A172 (cell line): ENCODE results near the gene ZNF425. TPM values are rescaled to one million over a fixed set of nuclear protein-coding genes. Genes with fewer than 3 reads are reported as not detected.
"Not testable (repeated sequence)": the region's sequence is repeated elsewhere in the genome, so short reads cannot be mapped to it uniquely, and the experiment has no call there.

ENCODE experiments used
- DNase-seq: peaks from one replicate; pipeline ENCODE4 v3.0.0-alpha.2; 2015; ENCODE audit warnings: low spot score
- total RNA-seq: library from RNA; depleted of rRNA; stranded (reverse); fragments of >200 nt; shearing (Covaris generic); gene quantifications from 2 replicates; pipeline ENCODE4 v1.2.3, GENCODE V29; 2014

Gene ZNF425
- total RNA-seq, 1 experiment from 2014 or later, result 1.9 TPM

DNA sequence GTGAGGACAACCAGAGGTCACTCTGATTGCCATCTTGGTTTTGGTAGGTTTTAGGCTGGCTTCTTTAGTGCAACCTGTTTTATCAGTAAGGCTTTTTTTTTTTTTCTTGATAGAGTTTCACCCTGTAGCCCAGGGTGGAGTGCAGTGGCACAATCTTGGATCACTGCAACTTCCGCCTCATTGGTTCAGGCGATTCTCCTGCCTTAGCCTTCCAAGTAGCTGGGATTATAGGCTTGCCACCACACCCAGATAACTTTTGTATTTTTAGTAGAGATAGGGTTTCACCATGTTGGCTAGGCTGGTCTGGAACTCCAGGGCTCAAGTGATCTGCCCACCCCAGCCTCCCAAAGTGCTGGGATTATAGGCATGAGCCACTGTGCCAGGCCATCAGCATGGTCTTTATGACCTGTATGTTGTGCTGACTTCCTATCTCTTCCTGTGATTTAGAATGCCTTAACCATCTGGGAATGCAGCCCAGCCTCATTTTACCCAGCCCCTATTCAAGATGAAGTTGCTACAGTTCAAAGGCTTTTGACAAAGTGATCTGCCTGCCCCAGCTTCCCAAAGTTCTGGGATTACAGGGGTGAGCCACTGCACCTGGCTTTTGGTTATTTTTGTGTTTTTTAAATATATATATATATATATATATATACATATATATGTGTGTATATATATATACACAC is 7.0 kb upstream of the ZNF425 start:
- DNase-seq, result no peak

DNA sequence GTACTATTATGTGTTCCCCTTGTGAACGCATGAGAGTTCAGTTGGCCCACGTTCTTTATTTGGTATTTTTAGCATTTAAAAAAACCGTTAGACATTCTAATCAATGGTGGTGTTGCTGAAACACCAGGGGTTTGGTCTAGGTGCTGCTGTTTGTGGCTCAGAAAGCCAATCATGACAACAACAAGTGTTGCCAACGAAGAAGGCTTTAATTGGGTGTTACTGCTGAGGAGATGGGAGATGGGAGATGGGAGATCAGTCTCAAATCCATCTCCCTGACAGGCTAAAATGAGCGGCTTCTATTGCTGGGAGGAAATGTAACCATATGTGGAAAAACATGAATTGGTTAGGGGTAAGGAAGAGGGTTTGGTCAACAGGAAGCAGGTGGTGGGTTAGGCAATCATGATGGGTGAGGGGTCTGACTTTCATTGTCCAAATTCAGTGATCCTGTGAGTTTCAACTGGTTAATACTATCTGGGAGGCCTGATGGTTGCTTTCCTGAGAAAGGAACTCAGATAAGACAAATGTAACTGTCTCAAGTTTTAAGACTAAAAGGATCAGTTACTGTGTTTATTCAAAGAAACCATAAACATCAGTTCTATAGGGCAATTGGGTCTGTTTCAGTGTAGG is 4.6 kb upstream of the ZNF425 start:
- DNase-seq, result no peak

DNA sequence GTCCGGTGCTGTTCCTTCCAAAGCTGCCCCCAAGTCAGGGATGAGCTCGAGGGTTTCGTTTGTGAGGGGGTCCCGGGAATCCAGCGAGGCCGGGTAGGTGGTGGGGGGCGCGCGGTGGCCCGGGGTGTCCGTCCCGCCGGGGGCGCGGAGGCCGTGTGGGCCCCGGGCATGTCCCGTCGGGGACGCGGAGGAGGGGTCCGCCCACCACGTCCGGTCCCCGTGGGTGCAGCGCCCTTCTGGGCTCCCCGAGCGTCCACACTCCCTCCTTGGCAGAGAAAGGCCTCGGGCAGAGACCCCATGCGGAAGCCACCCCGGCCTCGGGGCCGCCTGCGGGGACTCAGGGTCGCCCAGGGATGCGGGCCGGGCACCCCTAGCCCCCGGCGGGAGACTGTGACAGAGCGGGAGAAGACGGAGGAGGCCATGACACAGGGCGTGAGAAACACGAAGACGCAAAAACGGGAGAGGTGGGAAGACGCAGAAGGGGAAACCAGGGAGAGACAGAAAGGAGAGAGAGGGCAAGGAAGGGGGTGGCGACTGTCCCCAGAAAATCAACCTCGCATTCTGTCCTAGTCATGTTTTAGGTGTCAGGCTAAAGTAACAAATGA is 640 bp upstream of the ZNF425 start:
- DNase-seq, result no peak

DNA sequence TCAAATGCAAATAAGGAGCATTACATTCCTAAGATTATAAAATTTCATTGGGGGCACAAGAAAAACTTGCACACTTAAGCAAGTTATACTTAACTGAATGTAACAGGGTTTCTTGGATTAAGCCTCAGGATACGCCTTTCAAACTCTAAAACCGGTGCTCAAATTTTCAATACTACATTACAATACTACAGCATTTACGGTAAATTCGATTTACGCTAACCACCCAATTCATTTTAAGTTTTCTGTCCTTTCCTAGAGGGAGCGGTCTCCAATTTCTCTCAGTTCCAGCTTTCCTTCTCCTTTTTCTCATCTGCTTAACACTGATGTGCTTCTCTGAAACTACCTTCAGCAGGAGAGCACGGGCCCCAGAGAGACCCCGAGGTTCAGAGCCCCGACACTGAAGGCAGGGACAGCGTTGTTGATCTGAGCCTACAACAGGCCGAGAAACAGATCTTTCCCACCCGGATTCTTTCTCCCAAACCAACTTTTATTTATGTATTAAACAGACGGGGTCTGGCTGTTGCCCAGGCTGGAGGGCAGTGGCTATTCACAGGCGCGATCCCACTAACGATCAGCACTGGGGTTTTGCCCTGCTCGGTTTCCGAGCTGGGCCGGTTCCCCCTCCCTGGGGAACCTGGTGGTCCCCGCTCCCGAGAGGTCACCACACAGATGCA is 798 bp downstream of the ZNF425 start:
- DNase-seq, result no peak

DNA sequence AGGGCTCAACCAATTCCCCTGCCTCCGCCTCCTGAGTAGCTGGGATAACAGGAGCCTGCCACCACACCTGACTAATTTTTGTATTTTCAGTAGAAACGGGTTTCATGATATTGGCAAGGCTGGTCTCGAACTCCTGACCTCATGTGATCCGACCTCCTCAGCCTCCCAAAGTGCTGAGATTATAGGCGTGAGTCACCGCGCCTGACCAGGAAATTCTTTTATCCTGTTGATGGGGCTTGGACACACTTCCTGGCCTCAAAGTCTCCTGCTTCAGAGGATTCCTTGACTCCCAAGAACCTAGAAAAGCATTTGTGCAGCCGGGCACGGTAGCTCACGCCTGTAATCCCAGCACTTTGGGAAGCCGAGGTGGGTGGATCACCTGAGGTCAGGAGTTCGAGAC is 16.2 kb downstream of the ZNF425 start:
- DNase-seq, result peak; percentile 10

DNA sequence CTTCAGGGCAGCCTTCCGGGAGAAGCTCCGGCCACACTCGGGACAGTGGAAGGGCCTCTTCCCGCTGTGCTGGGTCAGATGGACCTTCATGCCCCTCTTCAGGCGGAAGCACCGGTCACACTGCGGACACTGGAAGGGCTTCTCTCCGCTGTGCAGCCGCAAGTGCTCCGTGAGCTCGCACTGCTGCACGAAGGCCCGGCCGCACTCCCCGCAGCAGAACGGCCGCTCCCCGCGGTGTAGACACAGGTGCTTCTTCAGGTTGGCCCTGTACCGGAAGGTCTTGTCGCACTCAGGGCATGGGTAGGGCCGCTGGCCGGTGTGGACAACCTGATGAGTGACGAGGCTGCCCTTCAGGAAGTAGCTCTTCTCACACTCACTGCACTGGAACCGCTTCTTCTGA is 21.4 kb downstream of the ZNF425 start:
- no peak for DNase-seq

DNA sequence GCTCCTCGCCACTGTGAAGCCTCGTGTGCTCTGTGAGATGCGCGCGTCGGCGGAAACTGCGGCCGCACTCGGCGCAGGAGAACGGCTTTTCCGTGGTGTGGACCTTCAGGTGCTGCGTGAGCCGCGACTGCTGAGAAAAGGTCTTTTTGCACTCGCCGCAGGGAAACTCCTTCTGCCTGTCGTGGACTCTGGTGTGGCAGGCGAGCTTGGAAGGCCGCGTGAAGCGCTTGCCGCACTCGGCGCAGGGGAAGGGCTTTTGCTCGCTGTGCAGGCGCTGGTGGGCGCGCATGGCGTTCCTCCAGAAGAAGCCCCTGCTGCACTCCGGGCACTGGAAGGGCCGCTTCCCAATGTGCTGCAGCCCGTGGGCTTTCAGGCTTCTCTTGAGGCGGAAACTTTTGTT is 21.9 kb downstream of the ZNF425 start:
- DNase-seq, result no peak

DNA sequence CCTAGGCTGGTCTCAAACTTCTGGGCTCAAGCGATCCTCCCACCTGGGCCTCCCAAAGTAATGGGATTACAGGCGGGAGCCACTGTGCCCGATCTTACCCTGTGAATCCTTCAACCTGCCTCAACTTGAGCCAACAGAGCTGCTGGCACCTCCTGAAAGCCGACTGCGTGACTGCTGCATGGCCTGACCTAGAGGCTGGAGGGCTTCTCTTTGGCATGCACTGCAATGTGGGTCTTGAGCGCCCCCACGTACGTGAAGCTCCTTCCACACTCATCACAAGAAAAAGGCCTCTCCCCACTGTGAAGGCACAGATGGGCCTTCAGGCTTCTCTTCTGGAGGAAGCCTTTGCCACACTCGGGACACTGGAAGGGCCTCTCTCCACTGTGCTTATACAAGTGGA is 22.7 kb downstream of the ZNF425 start:
- DNase-seq, result no peak

DNA sequence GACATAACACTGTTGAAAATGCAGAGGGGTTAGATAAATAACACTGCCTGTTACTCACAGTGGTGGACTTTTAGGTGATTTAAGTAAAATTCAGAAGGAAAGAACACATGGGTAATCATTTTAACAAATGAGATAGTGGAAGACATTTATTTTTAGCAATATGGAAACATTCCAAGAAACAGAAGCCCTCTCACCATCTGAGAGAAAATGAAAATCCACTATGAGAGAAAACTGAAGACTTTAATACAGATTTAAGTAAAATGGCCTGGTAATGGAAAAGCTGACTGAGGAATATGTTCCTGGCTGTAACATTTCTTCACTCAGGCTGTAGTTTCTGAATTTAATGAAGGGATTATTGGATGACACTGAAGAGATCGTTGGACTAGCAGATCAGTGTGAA is 23.5 kb downstream of the ZNF425 start:
- no peak for DNase-seq

DNA sequence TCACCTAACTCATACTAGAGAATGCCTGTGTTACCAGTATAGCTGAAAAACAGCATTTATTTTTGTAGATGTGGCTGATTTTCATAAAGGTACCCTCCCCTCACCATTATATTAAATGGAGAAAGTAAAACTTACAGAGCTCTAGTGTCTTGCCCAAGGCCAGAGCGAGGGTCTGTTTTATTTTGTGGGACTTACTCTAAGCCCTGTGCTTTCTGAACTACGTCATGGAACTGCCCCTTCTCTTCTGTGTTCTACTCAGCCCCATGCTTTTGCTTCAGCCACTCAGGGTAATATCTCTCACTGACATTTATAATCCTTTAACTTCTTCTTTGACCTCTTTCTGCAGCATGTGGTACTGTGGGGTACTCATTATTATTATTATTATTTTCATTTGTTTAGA is 25.3 kb downstream of the ZNF425 start:
- DNase-seq, result no peak

DNA sequence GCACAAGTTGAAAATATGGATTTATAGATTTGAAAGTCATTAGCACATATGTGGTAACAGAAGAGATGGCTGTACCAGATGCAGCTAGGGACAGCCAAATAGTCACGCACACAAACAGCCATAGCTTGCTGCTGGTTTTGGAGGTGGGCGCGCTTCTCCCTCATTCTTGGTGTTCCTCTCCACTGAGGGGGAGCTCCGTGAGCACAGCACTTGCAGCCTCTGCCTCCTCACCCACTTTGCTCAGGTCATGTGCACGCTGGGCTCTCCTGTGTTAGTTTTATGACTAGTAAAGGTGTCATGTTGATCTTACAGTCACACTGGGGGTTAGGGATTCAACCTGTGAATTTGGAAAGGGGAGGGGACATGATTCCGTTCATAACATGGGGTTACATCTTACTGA is 27.1 kb downstream of the ZNF425 start:
- DNase-seq, result no peak

DNA sequence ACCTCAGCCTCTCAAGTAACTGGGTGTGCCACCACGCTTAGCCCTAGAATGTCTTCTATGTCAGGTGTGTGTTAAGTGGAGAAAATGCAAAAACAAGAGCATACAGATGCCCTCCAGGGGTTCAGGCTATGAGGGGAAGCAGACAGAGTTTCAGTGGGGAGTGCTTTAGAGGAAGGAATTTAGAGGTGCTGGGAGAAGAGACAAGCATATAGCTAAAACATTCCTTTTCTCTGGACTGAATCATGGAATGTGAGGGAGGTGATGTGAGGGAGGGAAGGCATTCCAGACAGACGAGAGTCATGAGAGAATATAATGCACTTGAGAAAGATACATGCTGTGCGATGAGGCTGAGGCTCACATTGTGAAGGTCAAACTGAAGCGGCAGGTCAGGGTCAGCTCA is 29.0 kb downstream of the ZNF425 start:
- DNase-seq, result no peak

DNA sequence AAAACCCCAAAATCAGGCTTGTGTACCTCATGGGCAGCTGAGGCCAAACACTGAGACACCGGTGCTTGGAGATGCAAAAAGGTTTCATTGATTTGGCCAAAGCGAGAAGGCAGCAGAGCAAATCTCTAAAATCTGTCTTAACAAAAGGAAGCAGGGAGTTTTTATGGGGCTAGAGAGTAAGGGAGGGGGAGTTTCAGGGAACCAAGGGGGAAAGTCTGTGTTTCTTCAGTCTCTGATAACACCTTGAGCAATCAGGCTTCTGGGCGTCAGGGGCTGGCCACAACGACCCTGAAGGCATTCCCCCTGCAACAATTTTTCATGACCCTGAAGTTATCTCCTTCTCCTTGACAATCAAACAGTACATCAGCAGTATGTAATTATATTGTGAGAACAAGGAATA is 32.9 kb downstream of the ZNF425 start:
- no peak for DNase-seq

DNA sequence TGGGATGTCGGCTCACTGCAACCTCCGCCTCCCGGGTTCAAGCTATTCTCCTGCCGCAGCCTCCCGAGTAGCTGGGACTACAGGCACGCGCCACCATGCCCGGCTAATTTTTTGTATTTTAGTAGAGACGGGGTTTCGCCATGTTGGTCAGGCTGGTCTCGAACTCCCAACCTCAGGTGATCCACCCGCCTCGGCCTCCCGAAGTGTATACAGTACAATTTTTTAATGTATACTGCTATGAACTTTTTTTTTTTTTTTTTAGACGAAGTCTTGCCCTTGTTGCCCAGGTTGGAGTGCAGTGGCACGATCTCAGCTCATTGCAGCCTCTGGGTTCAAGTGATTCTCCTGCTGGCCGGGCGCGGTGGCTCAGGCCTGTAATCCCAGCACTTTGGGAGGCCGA is 33.9 kb downstream of the ZNF425 start:
- DNase-seq, result not testable (repeated sequence)

DNA sequence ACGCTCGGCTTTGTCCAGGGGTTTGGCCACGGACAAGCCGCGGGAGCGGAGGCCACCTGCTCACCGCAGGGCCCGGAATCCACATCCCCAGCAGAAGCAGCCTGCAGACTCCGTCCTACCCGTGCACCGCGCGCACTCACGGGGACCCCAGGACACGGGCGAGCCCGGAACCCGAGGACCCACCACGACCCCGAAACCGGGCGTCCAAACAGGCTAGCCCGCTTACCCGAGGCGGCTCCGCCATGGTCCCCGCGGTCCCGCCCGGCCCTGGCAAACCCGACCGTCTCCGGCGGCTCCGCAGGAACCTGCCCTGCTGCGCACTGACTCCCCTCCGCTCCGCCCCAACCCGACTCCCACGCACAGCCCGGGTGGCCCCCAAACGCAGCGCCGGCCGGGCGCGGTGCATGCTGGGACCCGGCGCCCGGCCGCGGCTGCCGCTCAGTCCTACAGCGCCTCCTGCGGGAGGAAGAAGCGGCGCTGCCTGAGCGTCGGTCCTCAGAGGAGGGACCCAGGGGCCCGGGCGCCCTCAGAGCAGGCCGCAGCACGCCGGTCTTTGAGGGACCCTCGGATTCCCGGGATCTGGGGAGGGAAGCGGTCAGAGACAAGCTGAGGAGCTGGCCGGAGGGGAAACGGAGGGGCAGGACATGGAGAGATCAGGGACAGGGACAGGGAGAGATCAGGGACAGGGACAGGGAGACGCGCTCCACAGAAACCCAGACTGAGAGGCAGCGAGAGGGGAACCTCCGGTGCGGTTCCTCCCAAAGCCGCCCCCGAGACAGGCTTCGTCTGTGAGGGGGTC is 35.5 kb downstream of the ZNF425 start, which contains the start of gene ZNF786:
Gene ZNF786 (minus strand): TSS at position 322 of the 799 bp plus-strand sequence. CDS start 78 bp downstream, at position 244.
- DNase-seq, result peak; percentile 65

DNA sequence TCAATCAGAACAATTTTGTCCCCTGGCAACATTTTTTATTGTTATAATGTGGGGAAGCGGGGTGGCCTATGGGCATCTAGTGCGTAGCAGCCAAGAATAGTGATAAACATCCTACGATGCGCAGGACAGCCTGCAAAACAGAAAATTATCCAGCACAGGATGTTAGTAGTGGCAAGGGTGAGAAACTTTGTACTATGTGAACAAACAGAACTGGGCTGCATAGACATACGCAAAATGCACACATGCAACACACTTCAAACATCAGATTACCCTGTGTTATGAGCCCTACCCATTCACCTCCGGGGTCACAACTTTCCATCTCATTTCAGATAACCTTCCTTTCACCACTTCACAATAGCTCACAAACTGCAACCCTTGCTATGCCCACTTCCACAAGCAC is 38.7 kb downstream of the ZNF425 start:
- DNase-seq, result no peak

DNA sequence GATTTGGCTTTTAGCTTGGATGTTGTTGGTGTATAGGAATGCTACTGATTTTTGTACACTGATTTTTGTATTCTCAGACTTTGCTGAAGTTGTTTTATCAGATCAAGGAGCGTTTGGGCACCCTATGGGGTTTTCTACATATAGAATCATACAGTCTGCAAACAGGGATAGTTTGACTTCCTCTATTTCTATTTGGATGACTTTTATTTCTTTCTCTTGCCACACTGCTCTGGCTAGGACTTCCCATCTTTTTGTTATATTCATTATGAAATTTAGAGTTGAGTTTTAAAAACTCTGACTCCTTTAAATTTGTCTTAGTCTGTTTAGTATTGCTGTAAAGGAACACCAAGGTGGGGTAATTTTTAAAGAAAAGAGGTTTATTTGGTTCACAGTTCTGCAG is 40.3 kb downstream of the ZNF425 start:
- no peak for DNase-seq

DNA sequence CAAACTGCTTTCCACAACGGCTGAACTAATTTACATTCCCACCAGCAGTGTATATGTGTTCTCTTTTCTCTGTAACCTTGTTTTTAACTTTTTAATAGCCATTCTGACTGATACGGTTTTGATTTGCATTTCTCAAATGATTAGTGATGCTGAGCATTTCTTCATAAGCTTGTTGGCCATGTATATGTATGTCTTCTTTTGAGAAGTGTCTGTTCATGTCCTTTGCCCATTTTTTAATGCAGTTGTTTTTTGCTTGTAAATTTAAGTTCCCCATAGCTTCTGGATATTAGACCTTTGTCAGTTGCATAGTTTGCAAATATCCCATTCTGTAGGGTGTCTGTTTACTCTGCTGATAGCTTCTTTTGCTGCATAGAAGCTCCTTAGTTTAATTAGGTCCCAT is 41.7 kb downstream of the ZNF425 start:
- DNase-seq, result no peak

DNA sequence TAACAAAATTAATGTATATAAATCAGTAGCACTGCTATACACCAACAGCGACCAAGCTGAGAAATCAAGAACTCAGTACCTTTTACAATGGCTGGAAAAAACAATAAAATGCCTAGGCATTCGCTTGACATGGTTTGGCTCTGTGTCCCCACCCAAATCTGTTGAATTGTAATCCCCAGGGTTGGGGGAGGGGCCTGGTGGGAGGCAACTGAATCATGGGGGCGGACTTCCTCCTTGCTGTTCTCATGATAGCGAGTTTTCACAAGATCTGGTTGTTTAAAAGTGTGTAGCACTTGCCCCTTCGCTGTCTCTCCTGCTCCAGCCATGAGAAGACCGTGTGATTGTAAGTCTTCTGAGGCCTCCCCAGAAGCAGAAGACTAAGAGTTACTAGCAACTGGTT is 44.2 kb downstream of the ZNF425 start:
- no peak for DNase-seq

DNA sequence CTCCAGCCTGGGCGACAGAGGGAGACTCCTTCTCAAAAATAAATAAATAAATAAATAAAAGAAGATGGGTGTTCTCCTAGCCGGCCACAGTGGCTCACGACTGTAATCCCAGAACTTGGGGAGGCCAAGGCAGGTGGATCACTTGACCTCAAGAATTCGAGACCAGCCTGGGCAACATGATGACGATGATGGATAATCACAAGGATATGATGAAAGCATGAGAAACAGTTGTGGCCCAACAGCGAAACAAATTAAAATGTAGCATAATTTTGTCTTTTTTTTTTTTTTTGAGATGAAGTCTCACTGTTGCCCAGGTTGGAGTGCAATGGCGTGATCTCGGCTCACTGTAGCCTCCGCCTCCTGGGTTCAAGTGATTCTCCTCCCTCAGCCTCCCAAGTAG is 48.5 kb downstream of the ZNF425 start:
- DNase-seq, result no peak

DNA sequence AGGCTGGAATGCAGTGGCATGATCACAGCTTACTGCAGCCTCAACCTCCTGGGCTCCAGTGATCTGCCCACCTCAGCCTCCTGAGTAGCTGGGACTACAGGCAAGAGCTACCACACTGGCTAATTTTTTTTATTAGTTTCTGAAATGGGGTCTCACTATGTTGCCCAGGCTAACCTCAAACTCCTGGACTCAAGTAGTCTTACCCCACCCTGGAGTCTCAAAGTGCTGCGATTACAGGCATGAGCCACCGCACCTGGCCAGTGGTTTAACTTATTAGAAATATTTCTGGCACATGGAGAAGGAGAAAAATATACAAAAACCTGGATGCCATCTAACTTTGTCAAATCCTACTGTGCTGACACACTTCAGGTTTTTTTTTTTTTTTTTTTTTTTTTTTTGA is 50.8 kb downstream of the ZNF425 start:
- no peak for DNase-seq
